K562 (cell line): Measurements from ENCODE around the gene ELMO1. TPM values are rescaled to one million over a fixed set of nuclear protein-coding genes. Genes with fewer than 3 reads are reported as not detected.

Source experiments
- ATAC-seq: fragments of 200-7000 bp; cut with Tn5 transposase; 3 replicates; pipeline ENCODE4 v1.9.1; 2020; ENCODE audit warnings: moderate library complexity
- BruUV-seq: library from RNA; stranded (reverse); fragments of 400-500 nt; replicated peaks from 2 replicates; lab custom pipeline; 2021; lab: Mats Ljungman, UMichigan
- CTCF ChIA-PET: fragments of 300-600 bp; formaldehyde crosslinking; extraction: SDS; loops from one replicate; lab custom pipeline; 2021; ENCODE audit warnings: low intra/inter-chr PET ratio; lab: Yijun Ruan, JAX
- POLR2A ChIA-PET: fragments of 300-600, 350-650 bp; sonication (Branson Sonifier 250); formaldehyde crosslinking; extraction: SDS; loops from one replicate; lab custom pipeline; 2021; ENCODE audit warnings: antibody characterized with exemption, inconsistent platforms; lab: Yijun Ruan, JAX
- DNase-seq, 4 experiments: peaks; one replicate each; pipeline versions ENCODE4 v3.0.0 to v3.0.0-alpha.2; 2011 to 2018; ENCODE audit warnings: low spot score in 3 of 4, mixed read lengths in 3 of 4; ENCODE audit errors: extremely low read depth in 1 of 4
- FAIRE-seq: peaks from 2 replicates; lab custom pipeline; 2011; peaks lifted over from hg19 to GRCh38; lab: Jason Lieb, UNC
- H2AFZ ChIP-seq: 2 replicates; pipeline ENCODE4 v1.6.0; 2011; ENCODE audit warnings: low read depth, low read length, control low read depth, inconsistent platforms
- H3K27ac ChIP-seq: fragments of 200-600 bp; 3 replicates; pipeline ENCODE4 v1.8.0; 2011; ENCODE audit warnings: low read depth, mild to moderate bottlenecking, control low read depth, inconsistent platforms, low read length, moderate library complexity, mixed read lengths; ENCODE audit errors: extremely low read depth
- H3K27me3 ChIP-seq, 2 experiments: fragments of 300-600 bp in 1 of 2; 2 replicates in 1 of 2; 3 replicates in 1 of 2; pipeline versions ENCODE4 v1.6.0 to v1.8.0; 2011; ENCODE audit warnings: inconsistent platforms in 2 of 2, low read length in 2 of 2, mild to moderate bottlenecking in 1 of 2, mixed read lengths in 1 of 2, moderate library complexity in 1 of 2; ENCODE audit not compliant: control insufficient read depth in 2 of 2, insufficient read depth in 2 of 2
- H3K36me3 ChIP-seq: fragments of 300-600 bp; 3 replicates; pipeline ENCODE4 v1.8.0; 2011; ENCODE audit warnings: mild to moderate bottlenecking, low read length, inconsistent platforms; ENCODE audit not compliant: control insufficient read depth, insufficient read depth
- H3K4me1 ChIP-seq, 2 experiments: fragments of 200-600 bp in 1 of 2; replicated peaks in 1 of 2; 2 replicates in 1 of 2; 3 replicates in 1 of 2; pipeline versions ENCODE4 v1.5.1 to v1.8.0; 2011; ENCODE audit warnings: inconsistent platforms in 2 of 2, low read length in 2 of 2, mild to moderate bottlenecking in 1 of 2, mixed read lengths in 1 of 2, moderate library complexity in 1 of 2; ENCODE audit not compliant: control insufficient read depth in 2 of 2, insufficient read depth in 2 of 2
- H3K4me2 ChIP-seq: 2 replicates; pipeline ENCODE4 v1.6.1; 2011; ENCODE audit warnings: low read length, control low read depth, inconsistent platforms, mixed read lengths; ENCODE audit not compliant: insufficient read depth
- H3K4me3 ChIP-seq: fragments of 200-600 bp; sonication (generic), shearing (Covaris generic); 2 replicates; pipeline ENCODE4 v1.5.1; 2016; ENCODE audit warnings: control low read depth, inconsistent platforms
- H3K79me2 ChIP-seq: fragments of 200-600 bp; 3 replicates; pipeline ENCODE4 v1.8.0; 2011; ENCODE audit warnings: low read length, inconsistent platforms; ENCODE audit not compliant: control insufficient read depth, insufficient read depth
- H3K9ac ChIP-seq, 2 experiments: 2 replicates each; pipeline versions ENCODE4 v1.6.0 to v1.6.1; 2011; ENCODE audit warnings: low read depth in 2 of 2, low read length in 2 of 2, control low read depth in 1 of 2, inconsistent platforms in 1 of 2, mild to moderate bottlenecking in 1 of 2, mixed read lengths in 1 of 2; ENCODE audit not compliant: insufficient read depth in 1 of 2
- H3K9me1 ChIP-seq: one replicate; pipeline ENCODE4 v1.6.0; 2011; ENCODE audit warnings: inconsistent platforms, mild to moderate bottlenecking, low read length, moderate library complexity; ENCODE audit not compliant: control insufficient read depth, insufficient read depth
- H3K9me3 ChIP-seq: replicated peaks from 2 replicates; pipeline ENCODE4 v1.5.1; 2011; ENCODE audit warnings: low read depth, low read length, inconsistent platforms; ENCODE audit not compliant: control insufficient read depth, insufficient read depth
- H4K20me1 ChIP-seq: replicated peaks from 2 replicates; pipeline ENCODE4 v1.6.1; 2011; ENCODE audit warnings: low read length, inconsistent platforms, mixed read lengths; ENCODE audit not compliant: control insufficient read depth, insufficient read depth
- CHD1 ChIP-seq: fragments of 200-600 bp; sonication (generic); IDR thresholded peaks from one replicate; pipeline ENCODE4 v1.6.1; 2012; ENCODE audit warnings: mild to moderate bottlenecking, moderate library complexity, low read length, inconsistent platforms
- EWSR1 ChIP-seq: fragments of 450-650 bp; IDR thresholded peaks from 2 replicates; pipeline ENCODE4 v1.6.1; 2018; ENCODE audit warnings: borderline replicate concordance, mild to moderate bottlenecking, low read depth, moderate library complexity; ENCODE audit not compliant: partially characterized antibody
- HNRNPL ChIP-seq: fragments of 200-400 bp; formaldehyde crosslinking; IDR thresholded peaks from 2 replicates; pipeline ENCODE4 v1.6.1; 2017; ENCODE audit warnings: low read depth, mild to moderate bottlenecking, low read length
- HNRNPLL ChIP-seq: fragments of 200-400 bp; formaldehyde crosslinking; IDR thresholded peaks from 2 replicates; pipeline ENCODE4 v1.6.1; 2017; ENCODE audit warnings: low read length, low read depth, mild to moderate bottlenecking; ENCODE audit not compliant: poor library complexity, severe bottlenecking
- KDM4B ChIP-seq, 2 experiments: fragments of 450-650 bp in 1 of 2; sonication (generic) in 1 of 2; IDR thresholded peaks; 2 replicates each; pipeline ENCODE4 v1.6.1; 2016 to 2017; ENCODE audit warnings: borderline replicate concordance in 2 of 2, antibody characterized with exemption in 1 of 2, low read depth in 1 of 2, mild to moderate bottlenecking in 1 of 2
- MYBL2 ChIP-seq, 2 experiments: fragments of 450-650 bp in 1 of 2; sonication (generic) in 1 of 2; formaldehyde crosslinking in 1 of 2; IDR thresholded peaks; 2 replicates each; pipeline versions ENCODE4 v1.6.1 to v1.8.1; 2017 to 2022; ENCODE audit warnings: borderline replicate concordance in 1 of 2, inconsistent platforms in 1 of 2, low read depth in 1 of 2, mild to moderate bottlenecking in 1 of 2, missing genetic modification reagents in 1 of 2, moderate library complexity in 1 of 2
- RAD51 ChIP-seq: fragments of 450-650 bp; IDR thresholded peaks from 2 replicates; pipeline ENCODE4 v1.7.1; 2016; ENCODE audit warnings: low read depth, mild to moderate bottlenecking, borderline replicate concordance
- RBM25 ChIP-seq: fragments of 200-400 bp; formaldehyde crosslinking; IDR thresholded peaks from 2 replicates; pipeline ENCODE4 v1.6.1; 2018; ENCODE audit warnings: low read length, low read depth, moderate library complexity; ENCODE audit not compliant: severe bottlenecking
- SIN3A ChIP-seq, 2 experiments: fragments of 150-350 bp in 1 of 2; IDR thresholded peaks; 2 replicates each; pipeline ENCODE4 v1.6.1; 2011 to 2016; ENCODE audit warnings: borderline replicate concordance in 2 of 2, low read depth in 2 of 2, low read length in 2 of 2, mild to moderate bottlenecking in 2 of 2, moderate library complexity in 2 of 2; ENCODE audit not compliant: control insufficient read depth in 1 of 2
- ZNF384 ChIP-seq: IDR thresholded peaks from 2 replicates; pipeline ENCODE4 v1.6.1; 2012; ENCODE audit warnings: low read depth, low read length, improper control_type of control experiment
- WGBS: fragments of 100-300 bp; shearing (Covaris generic); methylation state at CpG from one replicate; pipeline ENCODE4 v1.1.6; 2016; ENCODE audit warnings: low coverage, mixed read lengths; ENCODE audit not compliant: insufficient coverage; ENCODE audit errors: missing lambda C conversion rate; 5-methylcytosine and 5-hydroxymethylcytosine counted together
- in situ Hi-C: fragments of 300-500 bp; cut with MboI; formaldehyde crosslinking; loops from 4 replicates; pipeline ENCODE4 v1.15.0; 2018; ENCODE audit warnings: inconsistent platforms, mixed read lengths
- intact Hi-C: fragments of 100-400 bp; cut with micrococcal nuclease; formaldehyde crosslinking; loops from 2 replicates; pipeline ENCODE4 v1.14.2; 2022
- polyA plus RNA-seq, 8 experiments: library from polyadenylated mRNA; depleted of rRNA in 4 of 8; stranded (reverse) in 5 of 8; unstranded in 3 of 8; fragments of >200 nt; fragmentation: Nextera tagmentation in 2 of 8; fragmentation: Illumina TruSeq in 1 of 8; extraction: Ambion mirVana in 2 of 8; extraction: Trizol in 1 of 8; gene quantifications; 2 replicates each; pipeline versions ENCODE4 v1.2.1 to v1.2.3, GENCODE V29; 2011 to 2014; ENCODE audit warnings: inconsistent platforms in 1 of 8, missing spikeins in 1 of 8
- total RNA-seq, 7 experiments: library from RNA; depleted of rRNA in 6 of 7; stranded (reverse); fragments of >200 nt in 6 of 7; fragmentation: Illumina TruSeq in 2 of 7; extraction: Trizol in 2 of 7; gene quantifications; 2 replicates each; pipeline versions ENCODE4 v1.2.1 to v1.2.3, GENCODE V29; 2011 to 2021; ENCODE audit warnings: low replicate concordance in 1 of 7
- TF ChIP-seq, protein P1 (sequence below), 2 experiments: fragments of 450-650 bp in 1 of 2; sonication (generic) in 1 of 2; formaldehyde crosslinking in 1 of 2; IDR thresholded peaks in 1 of 2; conservative IDR thresholded peaks in 1 of 2; 2 replicates each; pipeline versions ENCODE4 v1.6.1 to v1.8.1; 2016 to 2023; ENCODE audit warnings: mild to moderate bottlenecking in 2 of 2, moderate library complexity in 2 of 2, inconsistent platforms in 1 of 2, missing genetic modification reagents in 1 of 2
- TF ChIP-seq, protein P2 (sequence below), 2 experiments: IDR thresholded peaks in 1 of 2; conservative IDR thresholded peaks in 1 of 2; 2 replicates each; pipeline ENCODE4 v1.6.1; 2016; ENCODE audit warnings: low read depth in 2 of 2, mild to moderate bottlenecking in 1 of 2, missing compliant biosample characterization in 1 of 2, missing genetic modification characterization in 1 of 2, moderate library complexity in 1 of 2
- TF ChIP-seq, protein P3 (sequence below): fragments of 450-650 bp; conservative IDR thresholded peaks from 2 replicates; pipeline ENCODE4 v1.6.1; 2016; ENCODE audit warnings: missing genetic modification characterization, low read depth, mild to moderate bottlenecking, missing compliant biosample characterization, moderate library complexity

ELMO1 gene
- total and polyA plus RNA-seq, 9 of the 15 experiments (the other 6 are each of a cell fraction or from before 2014, with no cell fraction given), result 0.36 to 7.2 (median 3.6) TPM

DNA sequence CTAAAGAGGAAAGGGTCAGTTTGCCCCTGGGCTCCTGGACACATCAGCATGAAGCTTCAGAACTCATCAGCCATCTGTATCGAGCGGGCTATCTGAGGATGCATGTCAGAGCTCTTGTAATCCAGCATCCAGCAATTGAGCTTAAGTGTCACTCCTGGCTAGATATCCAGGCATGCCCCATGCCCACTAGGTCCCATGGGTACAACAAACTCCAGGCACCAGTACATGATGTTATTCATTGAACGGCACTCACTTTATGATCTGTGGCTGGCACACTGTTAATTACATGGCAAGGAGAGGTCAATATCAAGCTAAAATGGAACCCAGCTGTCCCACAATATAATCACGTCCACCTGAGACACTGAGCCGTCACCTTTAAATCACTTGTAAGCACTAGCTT lies 274.2 kb downstream of the ELMO1 start:
- no peak overlapping the region for H3K4me2 ChIP-seq
- intact Hi-C loops (no loop called here), in situ Hi-C loops (no loop called here)
- H4K20me1 ChIP-seq, result no peaks in the 10 kb centered on the region
- ChIA-PET POLR2A (interaction anchor here (0.7 kb wide), 1 partner anchor 880 kb away, joined by 3 read pairs; no protein-coding TSS in a partner anchor), CTCF (no interaction called here)
- H3K9ac ChIP-seq, result no peak overlapping the region
- ATAC-seq (no peak), DNase-seq (no peak), FAIRE-seq (no peak)
- H2AFZ ChIP-seq, result no peak overlapping the region
- no peaks in the 10 kb centered on the region for H3K27me3 ChIP-seq
- H3K9me1 ChIP-seq, result no peaks in the 10 kb centered on the region
- no peaks in the 10 kb centered on the region for H3K36me3 ChIP-seq
- H3K4me3 ChIP-seq, result no peak overlapping the region
- H3K27ac ChIP-seq, result no peak overlapping the region
- no peaks in the 10 kb centered on the region for H3K79me2 ChIP-seq
- TF ChIP-seq, protein P1, sequence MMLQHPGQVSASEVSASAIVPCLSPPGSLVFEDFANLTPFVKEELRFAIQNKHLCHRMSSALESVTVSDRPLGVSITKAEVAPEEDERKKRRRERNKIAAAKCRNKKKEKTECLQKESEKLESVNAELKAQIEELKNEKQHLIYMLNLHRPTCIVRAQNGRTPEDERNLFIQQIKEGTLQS (IDR thresholded peaks at IDR 0.05), result no peak
- TF ChIP-seq, protein P1 (CRISPR knock-in tag; conservative IDR thresholded peaks at IDR 0.05), result no peak
- TF ChIP-seq SIN3A (IDR thresholded peaks at IDR 0.05; ENCODE audit: borderline replicate concordance in 2 of 2, control insufficient read depth in 1 of 2, low read depth in 2 of 2, low read length in 2 of 2) (no peak), MYBL2 (IDR thresholded peaks at IDR 0.05; ENCODE audit: low read depth) (no peak), MYBL2 (CRISPR knock-in tag; IDR thresholded peaks at IDR 0.05; ENCODE audit: borderline replicate concordance) (no peak), RBM25 (no peak), KDM4B (IDR thresholded peaks at IDR 0.05; ENCODE audit: borderline replicate concordance in 2 of 2, low read depth in 1 of 2) (no peak), EWSR1 (no peak), RAD51 (no peak), HNRNPLL (no peak), HNRNPL (no peak), CHD1 (no peak), ZNF384 (no peak)
- TF ChIP-seq, protein P2, sequence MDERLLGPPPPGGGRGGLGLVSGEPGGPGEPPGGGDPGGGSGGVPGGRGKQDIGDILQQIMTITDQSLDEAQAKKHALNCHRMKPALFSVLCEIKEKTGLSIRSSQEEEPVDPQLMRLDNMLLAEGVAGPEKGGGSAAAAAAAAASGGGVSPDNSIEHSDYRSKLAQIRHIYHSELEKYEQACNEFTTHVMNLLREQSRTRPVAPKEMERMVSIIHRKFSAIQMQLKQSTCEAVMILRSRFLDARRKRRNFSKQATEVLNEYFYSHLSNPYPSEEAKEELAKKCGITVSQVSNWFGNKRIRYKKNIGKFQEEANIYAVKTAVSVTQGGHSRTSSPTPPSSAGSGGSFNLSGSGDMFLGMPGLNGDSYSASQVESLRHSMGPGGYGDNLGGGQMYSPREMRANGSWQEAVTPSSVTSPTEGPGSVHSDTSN (CRISPR knock-in tag; IDR thresholded peaks at IDR 0.05; ENCODE audit: low read depth), result no peak
- TF ChIP-seq, protein P2 (tag; conservative IDR thresholded peaks at IDR 0.05; ENCODE audit: low read depth), result no peak
- TF ChIP-seq, protein P3, sequence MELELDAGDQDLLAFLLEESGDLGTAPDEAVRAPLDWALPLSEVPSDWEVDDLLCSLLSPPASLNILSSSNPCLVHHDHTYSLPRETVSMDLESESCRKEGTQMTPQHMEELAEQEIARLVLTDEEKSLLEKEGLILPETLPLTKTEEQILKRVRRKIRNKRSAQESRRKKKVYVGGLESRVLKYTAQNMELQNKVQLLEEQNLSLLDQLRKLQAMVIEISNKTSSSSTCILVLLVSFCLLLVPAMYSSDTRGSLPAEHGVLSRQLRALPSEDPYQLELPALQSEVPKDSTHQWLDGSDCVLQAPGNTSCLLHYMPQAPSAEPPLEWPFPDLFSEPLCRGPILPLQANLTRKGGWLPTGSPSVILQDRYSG (tag), result no peak
- 21% methylated on average over 5 of the region's 5 CpGs for WGBS
- BruUV-seq, result no TSS peak
- H3K9me3 ChIP-seq, result no peaks in the 10 kb centered on the region
- no peaks in the 10 kb centered on the region; a peak in 2 of 5 replicates for H3K4me1 ChIP-seq
